Liver (tissue), 9 donors: ENCODE data around the gene SP1. TPM values are rescaled to one million over a fixed set of nuclear protein-coding genes. Genes with fewer than 3 reads are reported as not detected.
"Not testable (repeated sequence)": the region's sequence is repeated elsewhere in the genome, so short reads cannot be mapped to it uniquely, and the experiment has no call there.

ENCODE experiments used
- DNase-seq: peaks from one replicate; pipeline ENCODE4 v3.0.0-alpha.2; 2017; ENCODE audit warnings: low spot score
- H3K27ac ChIP-seq, 2 donors: one replicate each; pipeline ENCODE4 v1.7.0; 2013; ENCODE audit warnings: inconsistent platforms in 2 of 2, low read length in 2 of 2, control low read depth in 1 of 2, low read depth in 1 of 2, mild to moderate bottlenecking in 1 of 2
- H3K27me3 ChIP-seq, 4 donors: one replicate each; pipeline versions ENCODE4 v1.6.1 to v1.7.0; 2013; ENCODE audit warnings: low read length in 3 of 4, inconsistent platforms in 1 of 4, mild to moderate bottlenecking in 1 of 4, moderate library complexity in 1 of 4; ENCODE audit not compliant: control insufficient read depth in 4 of 4, insufficient read depth in 4 of 4
- H3K36me3 ChIP-seq, 4 donors: one replicate each; pipeline versions ENCODE4 v1.6.1 to v1.7.0; 2013; ENCODE audit warnings: low read length in 3 of 4, mild to moderate bottlenecking in 3 of 4, low read depth in 1 of 4, moderate library complexity in 1 of 4; ENCODE audit not compliant: control insufficient read depth in 4 of 4, insufficient read depth in 3 of 4
- H3K4me1 ChIP-seq, 4 donors: one replicate each; pipeline versions ENCODE4 v1.6.1 to v1.7.0; 2013; ENCODE audit warnings: low read length in 3 of 4, mild to moderate bottlenecking in 3 of 4, moderate library complexity in 1 of 4; ENCODE audit not compliant: control insufficient read depth in 4 of 4, insufficient read depth in 4 of 4
- H3K4me3 ChIP-seq, 3 donors: one replicate each; pipeline versions ENCODE4 v1.6.1 to v1.7.0; 2013; ENCODE audit warnings: low read length in 3 of 3, control low read depth in 1 of 3, low read depth in 1 of 3, mild to moderate bottlenecking in 1 of 3
- H3K9ac ChIP-seq, 2 donors: one replicate each; pipeline ENCODE4 v1.7.0; 2013; ENCODE audit warnings: low read length in 2 of 2, mild to moderate bottlenecking in 2 of 2, moderate library complexity in 2 of 2, control low read depth in 1 of 2, low read depth in 1 of 2
- H3K9me3 ChIP-seq, 4 donors: one replicate each; pipeline versions ENCODE4 v1.6.1 to v1.7.0; 2013; ENCODE audit warnings: low read length in 3 of 4; ENCODE audit not compliant: control insufficient read depth in 4 of 4
- EGR1 ChIP-seq, 2 donors: IDR thresholded peaks; 2 replicates each; pipeline ENCODE4 v1.6.1; 2016 to 2018; ENCODE audit warnings: antibody characterized with exemption in 2 of 2, low read depth in 2 of 2
- FOXA1 ChIP-seq: IDR thresholded peaks from 2 replicates; pipeline ENCODE4 v1.6.1; 2016; ENCODE audit warnings: antibody characterized with exemption
- FOXA2 ChIP-seq: IDR thresholded peaks from 2 replicates; pipeline ENCODE4 v1.6.1; 2016; ENCODE audit warnings: antibody characterized with exemption
- GABPA ChIP-seq, 2 donors: IDR thresholded peaks in 1 of 2; conservative IDR thresholded peaks in 1 of 2; 2 replicates each; pipeline ENCODE4 v1.6.1; 2016; ENCODE audit warnings: antibody characterized with exemption in 2 of 2, mild to moderate bottlenecking in 1 of 2, moderate library complexity in 1 of 2
- HNF4A ChIP-seq, 2 donors: conservative IDR thresholded peaks; 2 replicates each; pipeline ENCODE4 v1.6.1; 2016; ENCODE audit warnings: antibody characterized with exemption in 2 of 2, mild to moderate bottlenecking in 2 of 2
- HNF4G ChIP-seq: IDR thresholded peaks from 2 replicates; pipeline ENCODE4 v1.6.1; 2016; ENCODE audit warnings: antibody characterized with exemption
- JUND ChIP-seq, 2 donors: IDR thresholded peaks; 2 replicates each; pipeline ENCODE4 v1.6.1; 2016; ENCODE audit warnings: antibody characterized with exemption in 2 of 2
- NR2F2 ChIP-seq: IDR thresholded peaks from 2 replicates; pipeline ENCODE4 v1.6.1; 2016; ENCODE audit warnings: antibody characterized with exemption
- RXRA ChIP-seq, 2 donors: IDR thresholded peaks; 2 replicates each; pipeline ENCODE4 v1.6.1; 2017 to 2018; ENCODE audit warnings: antibody characterized with exemption in 2 of 2, mild to moderate bottlenecking in 1 of 2
- SP1 ChIP-seq: IDR thresholded peaks from 2 replicates; pipeline ENCODE4 v1.6.1; 2018; ENCODE audit warnings: antibody characterized with exemption, mild to moderate bottlenecking
- TAF1 ChIP-seq: conservative IDR thresholded peaks from 2 replicates; pipeline ENCODE4 v1.6.1; 2016; ENCODE audit warnings: antibody characterized with exemption, mild to moderate bottlenecking
- ZBTB33 ChIP-seq: IDR thresholded peaks from 2 replicates; pipeline ENCODE4 v1.6.1; 2016; ENCODE audit warnings: antibody characterized with exemption
- WGBS: extraction: QIAGEN DNeasy Blood & Tissue Kit; methylation state at CpG from one replicate; pipeline ENCODE4 v1.1.7; 2013; 5-methylcytosine and 5-hydroxymethylcytosine counted together
- polyA plus RNA-seq, 2 donors: library from polyadenylated mRNA; stranded (reverse) in 1 of 2; unstranded in 1 of 2; fragments of 200-250 nt in 1 of 2; fragments of >200 nt in 1 of 2; fragmentation: Nextera tagmentation in 1 of 2; extraction: Ambion mirVana in 1 of 2; gene quantifications; one replicate each; pipeline versions ENCODE4 v1.2.1 to v1.2.3, GENCODE V29; 2013 to 2015
- total RNA-seq, 2 donors: library from RNA; depleted of rRNA; stranded (reverse); fragments of >200 nt; gene quantifications; one replicate each; pipeline ENCODE4 v1.2.3, GENCODE V29; 2014
- TF ChIP-seq, protein P1 (sequence below): fragments of 150-350 bp; IDR thresholded peaks from 2 replicates; pipeline ENCODE4 v1.5.1; 2017; ENCODE audit warnings: improper control_type of control experiment, low read depth, low read length; ENCODE audit not compliant: missing input control
- TF ChIP-seq, protein P2 (sequence below): IDR thresholded peaks from 2 replicates; pipeline ENCODE4 v1.6.1; 2016; ENCODE audit warnings: antibody characterized with exemption
- TF ChIP-seq, protein P3 (sequence below): IDR thresholded peaks from 2 replicates; pipeline ENCODE4 v1.6.1; 2016; ENCODE audit warnings: antibody characterized with exemption, mild to moderate bottlenecking
- TF ChIP-seq, protein P4 (sequence below): IDR thresholded peaks from 2 replicates; pipeline ENCODE4 v1.6.1; 2016; ENCODE audit warnings: antibody characterized with exemption
- donor health status: healthy.
- donor health status: healthy.
- donor health status: healthy.
- donor health status: healthy.
- donor health status: healthy.

SP1 gene
- total and polyA plus RNA-seq, 4 donors: 3.8 to 36.5 (median 18.2) TPM

GRCh38 chr12:53399896-53400295 is 19.9 kb downstream of the SP1 start:
- peaks cover 0 to 3% (median 0%) of the 10 kb centered on the region in 4 donors for H3K36me3 ChIP-seq
- H3K4me3 ChIP-seq: no peak overlapping the region
- H3K27me3 ChIP-seq: no peaks in the 10 kb centered on the region
- H3K9me3 ChIP-seq: no peaks in the 10 kb centered on the region
- no peak overlapping the region for H3K9ac ChIP-seq
- WGBS: 81% methylated on average over 7 of the region's 7 CpGs
- TF ChIP-seq FOXA1: no peak
- no peak for TF ChIP-seq FOXA2
- TF ChIP-seq TAF1: no peak
- TF ChIP-seq GABPA (IDR thresholded peaks at IDR 0.05 in 1 of 2, conservative IDR thresholded peaks at IDR 0.05 in 1 of 2): no peak
- TF ChIP-seq HNF4A (conservative IDR thresholded peaks at IDR 0.05): no peak
- TF ChIP-seq NR2F2: no peak
- TF ChIP-seq SP1: no peak
- TF ChIP-seq, protein P1, sequence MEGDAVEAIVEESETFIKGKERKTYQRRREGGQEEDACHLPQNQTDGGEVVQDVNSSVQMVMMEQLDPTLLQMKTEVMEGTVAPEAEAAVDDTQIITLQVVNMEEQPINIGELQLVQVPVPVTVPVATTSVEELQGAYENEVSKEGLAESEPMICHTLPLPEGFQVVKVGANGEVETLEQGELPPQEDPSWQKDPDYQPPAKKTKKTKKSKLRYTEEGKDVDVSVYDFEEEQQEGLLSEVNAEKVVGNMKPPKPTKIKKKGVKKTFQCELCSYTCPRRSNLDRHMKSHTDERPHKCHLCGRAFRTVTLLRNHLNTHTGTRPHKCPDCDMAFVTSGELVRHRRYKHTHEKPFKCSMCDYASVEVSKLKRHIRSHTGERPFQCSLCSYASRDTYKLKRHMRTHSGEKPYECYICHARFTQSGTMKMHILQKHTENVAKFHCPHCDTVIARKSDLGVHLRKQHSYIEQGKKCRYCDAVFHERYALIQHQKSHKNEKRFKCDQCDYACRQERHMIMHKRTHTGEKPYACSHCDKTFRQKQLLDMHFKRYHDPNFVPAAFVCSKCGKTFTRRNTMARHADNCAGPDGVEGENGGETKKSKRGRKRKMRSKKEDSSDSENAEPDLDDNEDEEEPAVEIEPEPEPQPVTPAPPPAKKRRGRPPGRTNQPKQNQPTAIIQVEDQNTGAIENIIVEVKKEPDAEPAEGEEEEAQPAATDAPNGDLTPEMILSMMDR: no peak
- TF ChIP-seq ZBTB33: no peak
- no peak for TF ChIP-seq RXRA (IDR thresholded peaks at IDR 0.05)
- TF ChIP-seq, protein P2, sequence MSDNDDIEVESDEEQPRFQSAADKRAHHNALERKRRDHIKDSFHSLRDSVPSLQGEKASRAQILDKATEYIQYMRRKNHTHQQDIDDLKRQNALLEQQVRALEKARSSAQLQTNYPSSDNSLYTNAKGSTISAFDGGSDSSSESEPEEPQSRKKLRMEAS: no peak
- TF ChIP-seq, protein P3, sequence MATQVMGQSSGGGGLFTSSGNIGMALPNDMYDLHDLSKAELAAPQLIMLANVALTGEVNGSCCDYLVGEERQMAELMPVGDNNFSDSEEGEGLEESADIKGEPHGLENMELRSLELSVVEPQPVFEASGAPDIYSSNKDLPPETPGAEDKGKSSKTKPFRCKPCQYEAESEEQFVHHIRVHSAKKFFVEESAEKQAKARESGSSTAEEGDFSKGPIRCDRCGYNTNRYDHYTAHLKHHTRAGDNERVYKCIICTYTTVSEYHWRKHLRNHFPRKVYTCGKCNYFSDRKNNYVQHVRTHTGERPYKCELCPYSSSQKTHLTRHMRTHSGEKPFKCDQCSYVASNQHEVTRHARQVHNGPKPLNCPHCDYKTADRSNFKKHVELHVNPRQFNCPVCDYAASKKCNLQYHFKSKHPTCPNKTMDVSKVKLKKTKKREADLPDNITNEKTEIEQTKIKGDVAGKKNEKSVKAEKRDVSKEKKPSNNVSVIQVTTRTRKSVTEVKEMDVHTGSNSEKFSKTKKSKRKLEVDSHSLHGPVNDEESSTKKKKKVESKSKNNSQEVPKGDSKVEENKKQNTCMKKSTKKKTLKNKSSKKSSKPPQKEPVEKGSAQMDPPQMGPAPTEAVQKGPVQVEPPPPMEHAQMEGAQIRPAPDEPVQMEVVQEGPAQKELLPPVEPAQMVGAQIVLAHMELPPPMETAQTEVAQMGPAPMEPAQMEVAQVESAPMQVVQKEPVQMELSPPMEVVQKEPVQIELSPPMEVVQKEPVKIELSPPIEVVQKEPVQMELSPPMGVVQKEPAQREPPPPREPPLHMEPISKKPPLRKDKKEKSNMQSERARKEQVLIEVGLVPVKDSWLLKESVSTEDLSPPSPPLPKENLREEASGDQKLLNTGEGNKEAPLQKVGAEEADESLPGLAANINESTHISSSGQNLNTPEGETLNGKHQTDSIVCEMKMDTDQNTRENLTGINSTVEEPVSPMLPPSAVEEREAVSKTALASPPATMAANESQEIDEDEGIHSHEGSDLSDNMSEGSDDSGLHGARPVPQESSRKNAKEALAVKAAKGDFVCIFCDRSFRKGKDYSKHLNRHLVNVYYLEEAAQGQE: no peak
- TF ChIP-seq JUND (IDR thresholded peaks at IDR 0.05): no peak
- TF ChIP-seq, protein P4, sequence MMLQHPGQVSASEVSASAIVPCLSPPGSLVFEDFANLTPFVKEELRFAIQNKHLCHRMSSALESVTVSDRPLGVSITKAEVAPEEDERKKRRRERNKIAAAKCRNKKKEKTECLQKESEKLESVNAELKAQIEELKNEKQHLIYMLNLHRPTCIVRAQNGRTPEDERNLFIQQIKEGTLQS: no peak
- no peak for TF ChIP-seq HNF4G
- no peak for TF ChIP-seq EGR1 (IDR thresholded peaks at IDR 0.05; ENCODE audit: low read depth in 2 of 2)
- no peak for DNase-seq
- H3K4me1 ChIP-seq: no peaks in the 10 kb centered on the region
- no peak overlapping the region for H3K27ac ChIP-seq

- H3K9me3 ChIP-seq, H3K4me3 ChIP-seq, DNase-seq, H3K27ac ChIP-seq, H3K4me1 ChIP-seq, H3K36me3 ChIP-seq, H3K27me3 ChIP-seq, H3K9ac ChIP-seq: not testable (repeated sequence)
- 96% methylated on average over 16 of the region's 16 CpGs for WGBS
These were observed 22.4 kb downstream of the SP1 start for GRCh38 chr12:53402351-53402750.
